Common myeloid progenitor, CD34-positive (primary cell): ENCODE data around the gene RPTOR.
"Not testable (repeated sequence)": the region's sequence is repeated elsewhere in the genome, so short reads cannot be mapped to it uniquely, and the experiment has no call there.

ENCODE experiments used
- CTCF ChIA-PET: fragments of 350-600 bp; sonication (Branson Sonifier 250); formaldehyde crosslinking; loops from one replicate; lab custom pipeline; 2021; ENCODE audit warnings: antibody characterized with exemption; lab: Charles Lee
- POLR2A ChIA-PET: fragments of 350-600 bp; sonication (Branson Sonifier 250); formaldehyde crosslinking; loops from one replicate; lab custom pipeline; 2021; ENCODE audit warnings: antibody characterized with exemption; lab: Charles Lee
- DNase-seq, 3 donors: peaks; one replicate each; pipeline versions ENCODE4 v3.0.0 to v3.0.0-alpha.2; 2013
- H3K27ac ChIP-seq, 2 experiments: 1 replicate in 1 of 2; 2 replicates in 1 of 2; pipeline ENCODE4 v1.7.0; 2013; ENCODE audit warnings: inconsistent platforms in 2 of 2, low read length in 2 of 2, mild to moderate bottlenecking in 2 of 2, low read depth in 1 of 2, moderate library complexity in 1 of 2; ENCODE audit not compliant: severe bottlenecking in 2 of 2, insufficient read depth in 1 of 2, poor library complexity in 1 of 2
- H3K27me3 ChIP-seq, 5 experiments: replicated peaks in 2 of 5; 1 replicate in 3 of 5; 2 replicates in 2 of 5; pipeline versions ENCODE4 v1.6.1 to v1.7.0; 2013; ENCODE audit warnings: low read length in 4 of 5, mild to moderate bottlenecking in 2 of 5, moderate library complexity in 2 of 5, inconsistent platforms in 1 of 5; ENCODE audit not compliant: insufficient read depth in 5 of 5, control insufficient read depth in 4 of 5
- H3K36me3 ChIP-seq, 4 experiments: 1 replicate in 2 of 4; 2 replicates in 2 of 4; pipeline versions ENCODE4 v1.6.1 to v1.7.0; 2013; ENCODE audit warnings: low read length in 3 of 4, control low read depth in 1 of 4, mild to moderate bottlenecking in 1 of 4; ENCODE audit not compliant: control insufficient read depth in 4 of 4, insufficient read depth in 4 of 4
- H3K4me1 ChIP-seq, 4 experiments: 1 replicate in 3 of 4; 2 replicates in 1 of 4; pipeline versions ENCODE4 v1.6.1 to v1.7.1; 2013; ENCODE audit warnings: low read length in 3 of 4, mild to moderate bottlenecking in 3 of 4, control low read depth in 1 of 4, inconsistent platforms in 1 of 4, moderate library complexity in 1 of 4; ENCODE audit not compliant: control insufficient read depth in 4 of 4, insufficient read depth in 4 of 4; ENCODE audit errors: control extremely low read depth in 1 of 4
- H3K4me3 ChIP-seq, 7 experiments: 1 replicate in 4 of 7; 2 replicates in 3 of 7; pipeline versions ENCODE4 v1.5.1 to v1.7.0; 2013; ENCODE audit warnings: mild to moderate bottlenecking in 7 of 7, low read length in 6 of 7, moderate library complexity in 6 of 7, inconsistent platforms in 2 of 7, low read depth in 2 of 7, control low read depth in 1 of 7; ENCODE audit not compliant: insufficient read depth in 4 of 7, control insufficient read depth in 1 of 7; ENCODE audit errors: extremely low read depth in 1 of 7
- H3K9me3 ChIP-seq, 5 experiments: 1 replicate in 4 of 5; 2 replicates in 1 of 5; pipeline versions ENCODE4 v1.6.1 to v1.7.1; 2013; ENCODE audit warnings: low read length in 4 of 5, mild to moderate bottlenecking in 2 of 5, inconsistent platforms in 1 of 5, low read depth in 1 of 5, moderate library complexity in 1 of 5; ENCODE audit not compliant: control insufficient read depth in 4 of 5, insufficient read depth in 2 of 5; ENCODE audit errors: control extremely low read depth in 1 of 5
- WGBS: methylation state at CpG from one replicate; pipeline ENCODE4 v1.1.5; 2013; ENCODE audit not compliant: insufficient coverage; 5-methylcytosine and 5-hydroxymethylcytosine counted together

Gene RPTOR

DNA sequence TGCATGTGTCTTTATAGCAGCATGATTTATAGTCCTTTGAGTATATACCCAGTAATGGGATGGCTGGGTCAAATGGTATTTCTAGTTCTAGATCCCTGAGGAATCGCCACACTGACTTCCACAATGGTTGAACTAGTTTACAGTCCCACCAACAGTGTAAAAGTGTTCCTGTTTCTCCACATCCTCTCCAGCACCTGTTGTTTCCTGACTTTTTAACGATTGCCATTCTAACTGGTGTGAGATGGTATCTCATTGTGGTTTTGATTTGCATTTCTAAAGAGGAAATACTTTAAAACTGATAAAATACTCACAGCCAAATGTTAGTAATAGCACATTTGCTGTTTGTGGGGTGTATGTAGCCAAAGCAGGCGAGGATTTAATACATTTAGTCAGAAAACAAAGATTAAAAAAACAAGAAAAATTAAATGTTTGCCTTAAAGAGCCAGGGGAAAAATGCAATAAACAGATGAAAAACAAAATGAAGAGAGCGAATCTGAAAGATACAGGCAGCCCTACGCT lies 220.0 kb downstream of the RPTOR start:
- not testable (repeated sequence) for H3K9me3 ChIP-seq, H3K36me3 ChIP-seq, H3K27me3 ChIP-seq
- peak overlapping the region; percentile 52 to 62 for H3K27ac ChIP-seq
- peaks cover 34 to 62% (median 61%) of the 10 kb centered on the region in 4 experiments for H3K4me1 ChIP-seq
- CTCF ChIA-PET = interaction anchor here (1.2 to 1.6 kb wide), 2 partner anchors 10 to 13 kb away, joined by 5 read pairs; no protein-coding TSS in a partner anchor
- DNase-seq = peak; percentile 61 to 84 (median 75)
- peak overlapping the region in 5 of 7 experiments; percentile 16 to 58 (median 51) for H3K4me3 ChIP-seq
- POLR2A ChIA-PET = interaction anchor here (1.1 kb wide), 1 partner anchor 9 kb away, joined by 3 read pairs; no protein-coding TSS in a partner anchor
- 38% methylated on average over 2 of the region's 5 CpGs for WGBS

DNA sequence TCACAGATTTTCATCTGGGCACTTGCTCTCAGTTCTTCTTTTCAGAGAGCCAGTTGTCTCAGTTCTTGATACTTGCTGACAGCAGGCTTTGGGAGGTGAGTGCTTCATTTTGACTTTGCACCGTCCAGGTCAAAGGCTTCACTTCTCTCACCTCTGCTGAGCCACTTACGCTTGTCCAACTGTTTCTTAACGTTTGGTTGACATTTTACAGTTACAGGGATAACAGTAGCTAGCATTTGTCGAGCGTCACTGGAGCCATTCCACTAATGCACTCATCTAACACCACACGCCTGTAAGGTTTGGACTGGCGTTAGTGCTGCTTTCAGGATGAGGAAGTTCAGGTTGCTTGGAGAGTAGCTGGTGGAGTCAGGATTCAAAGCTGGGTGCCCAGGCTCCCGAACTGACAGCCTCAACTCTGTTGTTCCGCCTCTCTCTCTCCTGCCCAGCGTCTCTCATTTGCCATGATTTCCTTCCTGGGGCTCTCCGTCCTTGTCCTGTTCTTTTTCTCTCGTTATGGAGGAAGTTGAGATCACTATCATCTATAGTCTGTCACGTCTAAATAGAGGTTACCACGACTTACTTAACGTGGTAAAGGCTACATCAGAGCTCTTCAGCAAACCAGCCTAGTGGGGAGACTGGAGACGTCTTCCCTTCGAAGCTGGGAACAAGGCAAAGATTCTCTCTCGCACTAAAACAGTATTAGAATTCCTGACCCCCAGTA lies 220.8 kb downstream of the RPTOR start:
- peak in 2 of 3 donors; percentile 57 to 73 for DNase-seq
- ChIA-PET POLR2A (interaction anchor here (1.1 kb wide), 1 partner anchor 8 kb away, joined by 3 read pairs; no protein-coding TSS in a partner anchor), CTCF (interaction anchor here (1.2 to 1.6 kb wide), 3 partner anchors 9 to 12 kb away, joined by 4 to 5 read pairs (median 5); no protein-coding TSS in a partner anchor)
- Histone ChIP-seq H3K27me3 (no peaks in the 10 kb centered on the region), H3K9me3 (no peaks in the 10 kb centered on the region), H3K36me3 (peaks cover 0 to 14% (median 2%) of the 10 kb centered on the region in 4 experiments), H3K27ac (peak overlapping the region; percentile 52 to 62), H3K4me1 (peaks cover 34 to 57% (median 56%) of the 10 kb centered on the region in 4 experiments), H3K4me3 (peak overlapping the region in 5 of 7 experiments; percentile 16 to 58 (median 51))
- 20% methylated on average over 7 of the region's 18 CpGs for WGBS

DNA sequence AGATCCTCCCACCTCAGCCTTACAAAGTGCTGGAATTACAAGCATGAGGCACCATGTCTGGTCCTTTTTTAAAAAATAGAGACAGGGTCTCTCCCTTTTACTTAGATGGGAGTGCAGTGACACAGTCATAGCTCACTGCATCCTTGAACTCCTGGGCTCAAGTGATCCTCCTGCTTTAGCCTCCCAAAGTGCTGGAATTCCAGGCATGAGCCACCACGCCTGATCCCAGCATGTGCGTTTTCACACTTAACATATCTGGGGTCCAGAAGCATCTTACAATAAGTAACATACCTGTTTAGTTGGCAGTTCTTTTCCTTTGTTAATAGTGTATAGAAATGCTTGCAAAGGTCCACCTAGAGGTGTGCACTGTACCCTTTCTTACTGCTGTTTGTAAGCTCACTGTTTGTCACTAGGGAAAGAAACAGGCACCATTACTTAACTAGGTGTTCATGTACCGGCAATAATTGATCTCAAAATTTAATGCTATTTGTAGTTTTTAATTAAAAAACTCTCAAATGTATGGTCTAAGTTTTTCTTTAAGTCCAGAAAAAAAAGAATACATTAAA lies 221.7 kb downstream of the RPTOR start:
- Histone ChIP-seq H3K36me3 (peaks cover 0 to 24% (median 3%) of the 10 kb centered on the region in 4 experiments), H3K9me3 (no peaks in the 10 kb centered on the region), H3K27ac (peak overlapping the region in 1 of 2 experiments; percentile 62), H3K4me3 (peak overlapping the region in 1 of 7 experiments; percentile 58), H3K27me3 (no peaks in the 10 kb centered on the region), H3K4me1 (peaks cover 28 to 51% (median 47%) of the 10 kb centered on the region in 4 experiments)
- POLR2A ChIA-PET = no interaction called here
- no peak for DNase-seq
- WGBS = no CpG with 5 or more reads among the region's 3 CpGs
- CTCF ChIA-PET = interaction anchor here (0.6 to 2.0 kb wide), 5 partner anchors 8 to 133 kb away, joined by 3 to 8 read pairs (median 5); no protein-coding TSS in a partner anchor

DNA sequence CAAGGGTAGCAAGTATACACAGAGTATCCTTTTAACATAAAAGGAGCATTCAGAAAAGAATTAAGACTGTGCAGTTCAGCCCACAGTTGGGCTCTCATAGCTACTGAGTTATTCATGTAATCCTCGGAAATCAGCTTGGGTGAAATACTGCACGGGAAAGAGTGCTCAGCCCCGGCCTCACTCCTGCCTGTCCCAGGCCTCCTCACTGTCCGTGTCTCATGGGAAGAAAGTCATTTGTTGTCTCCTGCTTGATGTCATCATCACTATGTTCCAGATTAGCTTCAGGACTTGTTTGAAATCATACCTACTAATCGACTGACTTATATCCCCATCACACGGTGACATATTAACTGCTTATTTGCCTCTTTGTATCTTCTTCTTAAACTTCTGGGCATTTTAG lies 223.8 kb downstream of the RPTOR start:
- Histone ChIP-seq H3K27ac (no peak overlapping the region), H3K36me3 (peaks cover 0 to 22% (median 3%) of the 10 kb centered on the region in 4 experiments), H3K4me1 (peaks cover 14 to 58% (median 37%) of the 10 kb centered on the region in 4 experiments), H3K9me3 (no peaks in the 10 kb centered on the region), H3K4me3 (no peak overlapping the region), H3K27me3 (no peaks in the 10 kb centered on the region)
- ChIA-PET CTCF (no interaction called here), POLR2A (no interaction called here)
- 85% methylated on average over 4 of the region's 6 CpGs for WGBS
- no peak for DNase-seq

DNA sequence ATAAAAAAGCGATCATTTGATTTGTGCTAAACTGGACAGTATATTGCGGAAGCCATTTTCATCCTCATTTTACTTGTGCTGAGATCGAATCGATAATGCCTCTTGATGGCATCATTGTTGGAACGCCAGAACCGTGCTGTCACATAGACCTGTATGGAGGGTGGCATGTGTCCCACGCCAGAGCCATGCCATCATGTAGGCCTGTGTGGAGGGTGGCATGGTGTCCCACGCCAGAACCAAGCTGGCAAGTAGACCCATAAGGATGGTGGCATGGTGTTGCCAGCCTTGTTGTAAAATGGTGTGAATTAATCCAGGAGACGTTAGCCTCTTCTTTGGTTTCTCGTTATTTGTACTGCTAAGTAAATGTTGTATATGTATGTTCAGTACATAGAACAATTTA lies 224.3 kb downstream of the RPTOR start:
- no peak overlapping the region for H3K4me3 ChIP-seq
- DNase-seq = no peak
- no peaks in the 10 kb centered on the region for H3K27me3 ChIP-seq
- ChIA-PET CTCF (no interaction called here), POLR2A (no interaction called here)
- no peak overlapping the region for H3K27ac ChIP-seq
- H3K4me1 ChIP-seq = peaks cover 11 to 60% (median 40%) of the 10 kb centered on the region in 4 experiments
- 97% methylated on average over 9 of the region's 10 CpGs for WGBS
- peaks cover 0 to 22% (median 3%) of the 10 kb centered on the region in 4 experiments for H3K36me3 ChIP-seq
- no peaks in the 10 kb centered on the region for H3K9me3 ChIP-seq

DNA sequence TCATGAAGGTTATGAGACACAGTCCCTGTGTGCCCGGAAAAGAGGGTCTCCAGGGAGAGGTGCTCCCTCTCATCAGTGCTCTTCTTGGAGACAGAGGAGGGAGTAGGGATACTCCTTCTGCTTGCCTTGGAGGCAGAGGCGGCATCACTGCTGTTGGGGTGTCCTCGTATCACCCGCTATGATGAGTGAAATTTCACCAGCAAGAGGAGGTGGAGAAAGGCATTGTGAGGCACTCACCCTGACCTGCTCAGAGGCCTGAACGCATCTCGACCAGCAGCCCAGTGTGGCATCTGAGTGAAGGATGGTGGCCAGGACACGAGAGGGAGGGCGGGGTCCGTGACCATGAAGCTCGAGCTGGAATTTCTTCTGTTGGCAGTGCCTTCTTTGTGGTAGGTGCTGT lies 224.9 kb downstream of the RPTOR start:
- no peaks in the 10 kb centered on the region for H3K9me3 ChIP-seq
- no peak for DNase-seq
- H3K27me3 ChIP-seq = no peaks in the 10 kb centered on the region
- no peak overlapping the region for H3K27ac ChIP-seq
- ChIA-PET POLR2A (no interaction called here), CTCF (no interaction called here)
- no peak overlapping the region for H3K4me3 ChIP-seq
- H3K4me1 ChIP-seq = peaks cover 14 to 66% (median 46%) of the 10 kb centered on the region in 4 experiments
- peaks cover 0 to 22% (median 3%) of the 10 kb centered on the region in 4 experiments for H3K36me3 ChIP-seq
- 98% methylated on average over 10 of the region's 10 CpGs for WGBS
